WTC11 (cell line): ENCODE measurements around the gene CYP27C1. TPM values are rescaled to one million over a fixed set of nuclear protein-coding genes. Genes with fewer than 3 reads are reported as not detected.

Experiments used
- ATAC-seq: fragments of 200-7000 bp; cut with Tn5 transposase; 2 replicates; pipeline ENCODE4 v1.10.0; 2021; ENCODE audit warnings: mild to moderate bottlenecking, moderate library complexity
- CTCF ChIA-PET: fragments of 300-600 bp; sonication (Branson Sonifier 250); formaldehyde crosslinking; loops from one replicate; lab custom pipeline; 2021; ENCODE audit warnings: antibody characterized with exemption; lab: Charles Lee
- POLR2A ChIA-PET: fragments of 350-600 bp; sonication (Branson Sonifier 250); formaldehyde crosslinking; loops from one replicate; lab custom pipeline; 2021; ENCODE audit warnings: antibody characterized with exemption; lab: Charles Lee
- DNase-seq: peaks from one replicate; pipeline ENCODE4 v3.0.0; 2021; ENCODE audit warnings: low spot score
- H3K27ac Mint-ChIP-seq: 2 replicates; pipeline ENCODE4 v1.8.0; 2021; ENCODE audit warnings: mixed read lengths
- H3K27me3 Mint-ChIP-seq: 2 replicates; pipeline ENCODE4 v1.8.0; 2021; ENCODE audit warnings: low read depth, mild to moderate bottlenecking, moderate library complexity, mixed read lengths
- H3K36me3 Mint-ChIP-seq: 2 replicates; pipeline ENCODE4 v1.8.0; 2021; ENCODE audit warnings: mixed read lengths
- H3K4me1 Mint-ChIP-seq: 2 replicates; pipeline ENCODE4 v1.8.0; 2022; ENCODE audit warnings: mixed read lengths
- H3K4me3 Mint-ChIP-seq: 2 replicates; pipeline ENCODE4 v1.8.0; 2021; ENCODE audit warnings: mild to moderate bottlenecking, moderate library complexity, mixed read lengths
- H3K9me3 Mint-ChIP-seq: 2 replicates; pipeline ENCODE4 v1.8.0; 2021; ENCODE audit warnings: mixed read lengths
- AFF4 ChIP-seq: sonication (generic); formaldehyde crosslinking; IDR thresholded peaks from 2 replicates; pipeline ENCODE4 v1.8.1; 2023; ENCODE audit warnings: mild to moderate bottlenecking, missing genetic modification reagents, borderline replicate concordance
- CDX4 ChIP-seq: fragments of 250-450 bp; sonication (Bioruptor Pico); IDR thresholded peaks from 2 replicates; pipeline ENCODE4 v1.9.0; 2021; ENCODE audit warnings: moderate library complexity, mild to moderate bottlenecking, inconsistent platforms, borderline replicate concordance
- CREB1 ChIP-seq: sonication (generic); formaldehyde crosslinking; IDR thresholded peaks from 2 replicates; pipeline ENCODE4 v1.8.0; 2023; ENCODE audit warnings: mild to moderate bottlenecking, missing genetic modification reagents
- E2F4 ChIP-seq: sonication (generic); formaldehyde crosslinking; IDR thresholded peaks from 2 replicates; pipeline ENCODE4 v1.8.1; 2022; ENCODE audit warnings: low read depth, mild to moderate bottlenecking, moderate library complexity, missing genetic modification reagents, borderline replicate concordance
- GABPB1 ChIP-seq: sonication (generic); formaldehyde crosslinking; IDR thresholded peaks from 2 replicates; pipeline ENCODE4 v1.8.1; 2023; ENCODE audit warnings: mild to moderate bottlenecking, missing genetic modification reagents
- GTF2I ChIP-seq: fragments of 250-450 bp; sonication (Bioruptor Pico); conservative IDR thresholded peaks from 2 replicates; pipeline ENCODE4 v1.4.0; 2021; ENCODE audit warnings: mild to moderate bottlenecking
- JUN ChIP-seq: sonication (generic); formaldehyde crosslinking; IDR thresholded peaks from 2 replicates; pipeline ENCODE4 v1.8.0; 2023; ENCODE audit warnings: mild to moderate bottlenecking, missing genetic modification reagents
- MAX ChIP-seq: sonication (generic); formaldehyde crosslinking; IDR thresholded peaks from 2 replicates; pipeline ENCODE4 v1.8.0; 2022; ENCODE audit warnings: mild to moderate bottlenecking, missing genetic modification reagents
- PREB ChIP-seq: sonication (generic); formaldehyde crosslinking; IDR thresholded peaks from 2 replicates; pipeline ENCODE4 v1.8.1; 2022; ENCODE audit warnings: mild to moderate bottlenecking, missing genetic modification reagents, moderate library complexity, borderline replicate concordance
- PRRX2 ChIP-seq: fragments of 250-450 bp; sonication (Bioruptor Pico); IDR thresholded peaks from 2 replicates; pipeline ENCODE4 v1.8.0; 2021; ENCODE audit warnings: mild to moderate bottlenecking
- SMAD4 ChIP-seq: sonication (generic); formaldehyde crosslinking; IDR thresholded peaks from 2 replicates; pipeline ENCODE4 v1.8.0; 2022; ENCODE audit warnings: mild to moderate bottlenecking, missing genetic modification reagents
- TCF7 ChIP-seq: sonication (generic); formaldehyde crosslinking; IDR thresholded peaks from 2 replicates; pipeline ENCODE4 v1.8.0; 2022; ENCODE audit warnings: mild to moderate bottlenecking, low read depth, missing genetic modification reagents, moderate library complexity
- ZNF425 ChIP-seq: fragments of 250-450 bp; sonication (Bioruptor Pico); conservative IDR thresholded peaks from 2 replicates; pipeline ENCODE4 v1.9.0; 2021; ENCODE audit warnings: mild to moderate bottlenecking
- ZNF671 ChIP-seq: fragments of 250-450 bp; sonication (Bioruptor Pico); IDR thresholded peaks from 2 replicates; pipeline ENCODE4 v1.8.0; 2021; ENCODE audit warnings: mild to moderate bottlenecking
- total RNA-seq: library from RNA; stranded (reverse); gene quantifications from 3 replicates; pipeline ENCODE4 v1.2.3, GENCODE V29; 2021

CYP27C1 gene
- total RNA-seq, 1 experiment from 2014 or later: 2.4 TPM

GRCh38 chr2:127188797-127189196 lies 31.3 kb downstream of the CYP27C1 start:
- no peak overlapping the region for H3K27ac Mint-ChIP-seq
- DNase-seq (no peak), ATAC-seq (no peak)
- CTCF ChIA-PET: interaction anchor here (2.4 kb wide), 1 partner anchor 8 kb away, joined by 16 read pairs; no protein-coding TSS in a partner anchor
- H3K4me1 Mint-ChIP-seq: peaks cover 37% of the 10 kb centered on the region
- TF ChIP-seq JUN (CRISPR knock-in tag): no peak
- no peak for TF ChIP-seq SMAD4
- TF ChIP-seq TCF7 (CRISPR knock-in tag): no peak
- TF ChIP-seq CDX4 (CRISPR knock-in tag): no peak
- TF ChIP-seq PRRX2: no peak
- TF ChIP-seq E2F4 (CRISPR knock-in tag): no peak
- no peak for TF ChIP-seq AFF4 (CRISPR knock-in tag)
- no peak for TF ChIP-seq GABPB1 (CRISPR knock-in tag)
- no peak for TF ChIP-seq ZNF425
- H3K36me3 Mint-ChIP-seq: peaks cover 7% of the 10 kb centered on the region
- no peaks in the 10 kb centered on the region for H3K27me3 Mint-ChIP-seq
- POLR2A ChIA-PET: no interaction called here
- peaks cover 7% of the 10 kb centered on the region; the same call in 1 of the 2 replicates for H3K9me3 Mint-ChIP-seq
- no peak overlapping the region for H3K4me3 Mint-ChIP-seq

GRCh38 chr2:127187831-127188230 lies 32.3 kb downstream of the CYP27C1 start:
- no peak overlapping the region for H3K27ac Mint-ChIP-seq
- POLR2A ChIA-PET: no interaction called here

More at GRCh38 chr2:127187831-127188230, 32.3 kb downstream of the CYP27C1 start:
- CTCF ChIA-PET: interaction anchor here (1.3 to 2.4 kb wide), 3 partner anchors 9 to 120 kb away, joined by 4 to 16 read pairs (median 6); no protein-coding TSS in a partner anchor
- H3K4me3 Mint-ChIP-seq: no peak overlapping the region
- TF ChIP-seq MAX (CRISPR knock-in tag) (no peak), ZNF671 (CRISPR knock-in tag) (no peak), PREB (CRISPR knock-in tag) (no peak), GTF2I (CRISPR knock-in tag) (no peak), CREB1 (CRISPR knock-in tag) (no peak), SMAD4 (no peak), AFF4 (CRISPR knock-in tag) (no peak)
- peak; percentile 31 for ATAC-seq
- peaks cover 38% of the 10 kb centered on the region for H3K4me1 Mint-ChIP-seq
- peaks cover 7% of the 10 kb centered on the region; the same call in 1 of the 2 replicates for H3K9me3 Mint-ChIP-seq
- H3K36me3 Mint-ChIP-seq: peaks cover 7% of the 10 kb centered on the region
- no peaks in the 10 kb centered on the region for H3K27me3 Mint-ChIP-seq
- no peak for DNase-seq
